OCI-LY1 (cell line): ENCODE results near the gene HOXD3.

ENCODE experiments used
- CTCF ChIP-seq: fragments of 200-600 bp; sonication (generic), shearing (Covaris generic); IDR thresholded peaks from 2 replicates; pipeline ENCODE4 v1.5.1; 2017; ENCODE audit warnings: mild to moderate bottlenecking, antibody characterized with exemption, low read length, moderate library complexity, mixed read lengths
- EZH2 ChIP-seq: fragments of 200-600 bp; sonication (generic), shearing (Covaris generic); IDR thresholded peaks from 2 replicates; pipeline ENCODE4 v1.8.0; 2017; ENCODE audit warnings: borderline replicate concordance, mixed run types, mild to moderate bottlenecking, antibody characterized with exemption, low read length, moderate library complexity, mixed read lengths

GRCh38 chr2:176148751-176149421 lies 8.2 kb upstream of the HOXD3 start:
- TF ChIP-seq CTCF (no peak), EZH2 (no peak)
